NK-92 treated with Interleukin-12 subunit alpha and Interleukin-12 subunit beta, amount 100 ng/mL, for 24 hours (cell line): Measurements from ENCODE around the gene ZNF622.

Source experiments
- DNase-seq: peaks from one replicate; lab custom pipeline; 2025; lab: John Stamatoyannopoulos, UW

The ZNF622 gene

GRCh38 chr5:16430349-16431089 lies 35.1 kb downstream of the ZNF622 start:
- DNase-seq: no peak

GRCh38 chr5:16428359-16428758 lies 37.2 kb downstream of the ZNF622 start:
- DNase-seq: no peak

- DNase-seq: no peak
Measured at GRCh38 chr5:16427587-16427986, 38.0 kb downstream of the ZNF622 start.

GRCh38 chr5:16418471-16418922 lies 47.1 kb downstream of the ZNF622 start:
- DNase-seq: no peak

GRCh38 chr5:16417398-16418074 lies 48.1 kb downstream of the ZNF622 start:
- DNase-seq: no peak

- DNase-seq: no peak
Measured at GRCh38 chr5:16414861-16415260, 50.7 kb downstream of the ZNF622 start.

- no peak for DNase-seq
Measured at GRCh38 chr5:16413166-16413860, 52.3 kb downstream of the ZNF622 start.

GRCh38 chr5:16412556-16412955 lies 53.0 kb downstream of the ZNF622 start:
- no peak for DNase-seq

GRCh38 chr5:16411741-16412455 lies 53.7 kb downstream of the ZNF622 start:
- DNase-seq: no peak

- no peak for DNase-seq
Measured at GRCh38 chr5:16411235-16411634, 54.4 kb downstream of the ZNF622 start.

- no peak for DNase-seq
Measured at GRCh38 chr5:16410338-16410737, 55.3 kb downstream of the ZNF622 start.

GRCh38 chr5:16406630-16407029 lies 59.0 kb downstream of the ZNF622 start:
- DNase-seq: no peak

GRCh38 chr5:16406023-16406422 lies 59.6 kb downstream of the ZNF622 start:
- DNase-seq: no peak
